Activated B cell treated with CpG ODN at 0.5 μM for 24 hours (primary cell): ENCODE data around the gene KIAA1958. TPM values are rescaled to one million over a fixed set of nuclear protein-coding genes. Genes with fewer than 3 reads are reported as not detected.

Experiments
- ATAC-seq: fragments of 200-7000 bp; cut with Tn5 transposase; one replicate; pipeline ENCODE4 v1.10.0; 2021; ENCODE audit warnings: low read depth, mild to moderate bottlenecking, moderate library complexity
- CTCF ChIA-PET: fragments of 350-600 bp; sonication (Branson Sonifier 250); formaldehyde crosslinking; loops from one replicate; lab custom pipeline; 2021; ENCODE audit warnings: antibody characterized with exemption; lab: Charles Lee
- POLR2A ChIA-PET: fragments of 350-600 bp; sonication (Branson Sonifier 250); formaldehyde crosslinking; loops from one replicate; lab custom pipeline; 2021; ENCODE audit warnings: antibody characterized with exemption; lab: Charles Lee
- DNase-seq: peaks from one replicate; pipeline ENCODE4 v3.0.0; 2022
- H3K27ac Mint-ChIP-seq: one replicate; pipeline ENCODE4 v1.8.0; 2020; ENCODE audit warnings: mixed read lengths
- H3K27me3 Mint-ChIP-seq: one replicate; pipeline ENCODE4 v1.8.0; 2021; ENCODE audit warnings: mixed read lengths
- H3K36me3 Mint-ChIP-seq: one replicate; pipeline ENCODE4 v1.8.0; 2021; ENCODE audit warnings: low read depth, mixed read lengths
- H3K4me1 Mint-ChIP-seq: one replicate; pipeline ENCODE4 v1.8.0; 2021; ENCODE audit warnings: mixed read lengths
- H3K4me3 Mint-ChIP-seq: one replicate; pipeline ENCODE4 v1.8.0; 2020; ENCODE audit warnings: mild to moderate bottlenecking, mixed read lengths
- H3K9me3 Mint-ChIP-seq: one replicate; pipeline ENCODE4 v1.8.0; 2020; ENCODE audit warnings: mixed read lengths
- intact Hi-C: fragments of 100-400 bp; cut with micrococcal nuclease; formaldehyde crosslinking; loops from one replicate; pipeline ENCODE4 v1.15.1; 2024
- total RNA-seq: library from RNA; stranded (reverse); gene quantifications from 2 replicates; pipeline ENCODE4 v1.2.3, GENCODE V29; 2022
- TF ChIP-seq, protein P1 (sequence below): fragments of 200-600 bp; IDR thresholded peaks from one replicate; pipeline ENCODE4 v1.8.0; 2022; ENCODE audit warnings: antibody characterized with exemption, mild to moderate bottlenecking

Gene KIAA1958
- total RNA-seq, 1 donor from 2014 or later = 7.4 TPM

DNA sequence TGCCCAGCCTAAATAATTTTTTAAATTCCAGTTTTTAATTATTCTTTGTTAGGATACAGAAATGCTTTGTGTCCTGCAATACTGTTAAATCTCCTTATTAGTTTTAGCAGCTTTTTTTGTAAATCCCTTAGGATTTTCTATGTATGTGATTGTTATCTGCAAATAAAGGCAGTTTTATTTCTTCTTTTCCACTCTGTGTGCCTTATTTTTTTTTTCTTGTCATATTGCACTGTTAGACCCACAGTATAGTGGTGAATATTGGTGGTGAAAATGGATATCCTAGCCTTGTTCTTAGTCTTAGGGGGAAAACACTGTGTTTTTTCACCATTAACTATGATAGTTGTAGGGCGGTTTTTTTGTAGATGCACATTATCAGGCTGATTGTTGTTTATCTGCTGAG, 11.3 kb upstream of the KIAA1958 start:
- no peaks in the 10 kb centered on the region for H3K4me1 Mint-ChIP-seq
- ChIA-PET POLR2A (no interaction called here), CTCF (no interaction called here)
- TF ChIP-seq, protein P1, sequence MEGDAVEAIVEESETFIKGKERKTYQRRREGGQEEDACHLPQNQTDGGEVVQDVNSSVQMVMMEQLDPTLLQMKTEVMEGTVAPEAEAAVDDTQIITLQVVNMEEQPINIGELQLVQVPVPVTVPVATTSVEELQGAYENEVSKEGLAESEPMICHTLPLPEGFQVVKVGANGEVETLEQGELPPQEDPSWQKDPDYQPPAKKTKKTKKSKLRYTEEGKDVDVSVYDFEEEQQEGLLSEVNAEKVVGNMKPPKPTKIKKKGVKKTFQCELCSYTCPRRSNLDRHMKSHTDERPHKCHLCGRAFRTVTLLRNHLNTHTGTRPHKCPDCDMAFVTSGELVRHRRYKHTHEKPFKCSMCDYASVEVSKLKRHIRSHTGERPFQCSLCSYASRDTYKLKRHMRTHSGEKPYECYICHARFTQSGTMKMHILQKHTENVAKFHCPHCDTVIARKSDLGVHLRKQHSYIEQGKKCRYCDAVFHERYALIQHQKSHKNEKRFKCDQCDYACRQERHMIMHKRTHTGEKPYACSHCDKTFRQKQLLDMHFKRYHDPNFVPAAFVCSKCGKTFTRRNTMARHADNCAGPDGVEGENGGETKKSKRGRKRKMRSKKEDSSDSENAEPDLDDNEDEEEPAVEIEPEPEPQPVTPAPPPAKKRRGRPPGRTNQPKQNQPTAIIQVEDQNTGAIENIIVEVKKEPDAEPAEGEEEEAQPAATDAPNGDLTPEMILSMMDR = no peak
- H3K4me3 Mint-ChIP-seq = no peak overlapping the region
- peaks cover 31% of the 10 kb centered on the region for H3K36me3 Mint-ChIP-seq
- DNase-seq (no peak), ATAC-seq (no peak)
- H3K27me3 Mint-ChIP-seq = no peaks in the 10 kb centered on the region
- H3K27ac Mint-ChIP-seq = no peak overlapping the region
- H3K9me3 Mint-ChIP-seq = peaks cover 7% of the 10 kb centered on the region
- intact Hi-C loops = no loop called here

DNA sequence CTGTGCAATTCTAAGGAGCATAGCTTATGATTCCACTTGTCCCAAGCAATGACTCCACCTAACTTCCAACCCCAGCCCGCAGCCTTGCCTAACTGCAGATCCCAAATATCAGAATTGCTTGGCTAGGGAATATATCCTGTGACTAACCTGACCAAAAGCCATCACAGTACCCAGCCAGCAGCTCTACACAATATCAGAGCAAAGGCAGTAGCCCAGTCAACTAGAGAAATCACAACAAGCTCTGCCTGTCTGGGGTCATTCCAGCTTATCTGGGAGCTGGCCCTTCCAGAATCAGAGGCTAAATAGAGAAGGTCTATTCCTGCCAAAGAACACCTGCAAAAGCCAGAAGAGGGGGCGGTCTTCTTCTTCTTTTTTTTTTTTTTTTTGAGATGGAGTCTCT, 9.3 kb upstream of the KIAA1958 start:
- H3K4me1 Mint-ChIP-seq = no peaks in the 10 kb centered on the region
- peaks cover 7% of the 10 kb centered on the region for H3K9me3 Mint-ChIP-seq
- peaks cover 19% of the 10 kb centered on the region for H3K36me3 Mint-ChIP-seq
- DNase-seq (no peak), ATAC-seq (no peak)
- TF ChIP-seq, protein P1 = no peak
- intact Hi-C loops = no loop called here
- no peaks in the 10 kb centered on the region for H3K27me3 Mint-ChIP-seq
- ChIA-PET CTCF (interaction anchor here (1.3 kb wide), 1 partner anchor 33 kb away, joined by 3 read pairs; no protein-coding TSS in a partner anchor), POLR2A (no interaction called here)
- no peak overlapping the region for H3K4me3 Mint-ChIP-seq
- no peak overlapping the region for H3K27ac Mint-ChIP-seq

GRCh38 chr9:112479221-112479620, 7.4 kb upstream of the KIAA1958 start:
- H3K27ac Mint-ChIP-seq = no peak overlapping the region
- no peak for ATAC-seq
- peaks cover 7% of the 10 kb centered on the region for H3K9me3 Mint-ChIP-seq
- intact Hi-C loops = no loop called here
- H3K27me3 Mint-ChIP-seq = no peaks in the 10 kb centered on the region
- DNase-seq = no peak
- ChIA-PET POLR2A (no interaction called here), CTCF (no interaction called here)
- TF ChIP-seq, protein P1 = no peak
- no peaks in the 10 kb centered on the region for H3K4me1 Mint-ChIP-seq
- H3K4me3 Mint-ChIP-seq = no peak overlapping the region
- H3K36me3 Mint-ChIP-seq = peaks cover 15% of the 10 kb centered on the region

DNA sequence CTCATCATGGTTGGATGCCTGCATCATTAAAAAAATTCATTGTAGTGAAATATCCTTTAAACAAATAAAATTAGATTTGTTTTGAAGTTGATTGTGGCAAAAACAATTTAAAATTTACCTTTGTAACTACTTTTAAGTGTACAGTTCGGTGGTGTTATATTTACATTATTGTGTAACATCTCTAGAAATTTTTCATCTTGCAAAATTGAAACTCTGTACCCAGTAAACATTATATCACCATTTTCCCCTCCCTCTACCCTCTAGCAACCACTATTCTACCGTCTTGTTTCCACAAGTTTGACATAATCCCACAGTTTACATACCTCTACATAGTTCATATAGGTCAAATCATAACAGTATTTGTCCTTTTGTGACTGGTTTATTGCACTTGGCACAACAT, 2.0 kb upstream of the KIAA1958 start:
- no peaks in the 10 kb centered on the region for H3K27me3 Mint-ChIP-seq
- H3K4me1 Mint-ChIP-seq = peaks cover 19% of the 10 kb centered on the region
- ChIA-PET POLR2A (no interaction called here), CTCF (no interaction called here)
- no peak overlapping the region for H3K27ac Mint-ChIP-seq
- no peaks in the 10 kb centered on the region for H3K9me3 Mint-ChIP-seq
- no peak overlapping the region for H3K4me3 Mint-ChIP-seq
- DNase-seq = no peak
- H3K36me3 Mint-ChIP-seq = peaks cover 9% of the 10 kb centered on the region
- intact Hi-C loops = loop anchor here (5.0 to 10.0 kb wide), 2 partner anchors 387 to 1000 kb away; partner anchors contain the start of gene ECPAS
- TF ChIP-seq, protein P1 = no peak
- no peak for ATAC-seq

- POLR2A ChIA-PET = interaction anchor here (0.6 to 2.8 kb wide), 7 partner anchors 28 to 1002 kb away, joined by 3 to 23 read pairs (median 5); partner anchors contain the start of genes HSDL2 and INIP
- H3K36me3 Mint-ChIP-seq = peaks cover 9% of the 10 kb centered on the region
Measured at GRCh38 chr9:112485574-112485973, 1.1 kb upstream of the KIAA1958 start.

More at GRCh38 chr9:112485574-112485973, 1.1 kb upstream of the KIAA1958 start:
- CTCF ChIA-PET = interaction anchor here (1.7 kb wide), 1 partner anchor 307 kb away, joined by 6 read pairs; no protein-coding TSS in a partner anchor
- Mint-ChIP-seq H3K9me3 (no peaks in the 10 kb centered on the region), H3K4me3 (peak overlapping the region; percentile 97), H3K27ac (peak overlapping the region; percentile 89), H3K4me1 (peaks cover 19% of the 10 kb centered on the region), H3K27me3 (no peaks in the 10 kb centered on the region)
- TF ChIP-seq, protein P1 = no peak
- ATAC-seq (no peak), DNase-seq (no peak)
- intact Hi-C loops = loop anchor here (5.0 to 10.0 kb wide), 2 partner anchors 388 to 1001 kb away; partner anchors contain the start of gene ECPAS
